ENCODE data around the gene CLDN20. TPM values are rescaled to one million over a fixed set of nuclear protein-coding genes. Genes with fewer than 3 reads are reported as not detected.

Gene CLDN20
- total RNA-seq, 2 donors from 2014 or later, result not detected

DNA sequence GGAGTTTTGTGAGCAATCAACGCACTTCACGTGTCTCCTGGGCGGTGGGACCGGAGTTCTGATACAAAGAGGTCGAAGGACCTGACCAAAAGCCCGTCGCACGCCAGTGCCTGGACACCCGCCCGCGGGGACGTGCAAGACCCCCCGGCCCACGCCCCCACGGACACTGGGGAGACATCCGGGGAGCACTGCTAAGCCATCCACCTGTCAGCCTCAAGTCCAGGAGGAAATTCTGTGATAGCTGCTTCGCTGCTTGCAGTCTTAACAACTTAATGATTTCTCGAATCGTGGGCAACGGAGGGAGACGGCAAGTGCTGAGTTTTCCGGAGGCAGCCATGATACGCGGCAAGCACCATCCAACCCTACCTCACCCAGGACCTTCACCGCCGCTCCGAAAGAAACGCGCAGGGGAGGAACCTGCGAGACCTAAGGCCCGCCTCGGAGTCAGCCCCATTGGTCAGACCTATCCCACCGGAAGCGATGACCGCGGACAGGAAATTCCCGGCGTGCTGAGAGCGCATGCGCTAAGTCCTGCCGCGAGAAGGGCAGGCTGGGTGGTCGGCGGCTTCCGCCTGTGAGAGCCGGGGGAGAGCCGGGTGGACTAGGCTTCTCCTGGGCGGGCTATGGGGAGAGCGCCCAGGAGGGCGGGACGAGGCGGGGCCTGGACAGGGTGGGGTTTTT lies 50.4 kb downstream of the CLDN20 start, which contains the start of gene TFB1M:
TSS of gene TFB1M (minus strand) at position 393 of the 681 bp plus-strand sequence. CDS start at position 337, 56 bp downstream.
- DNase-seq (ENCODE audit: low spot score), result peak; percentile 93
- peak; percentile 92 for ATAC-seq (ENCODE audit: insufficient number of reproducible peaks, low FRiP score, low read depth)
- peaks cover under 1% of the 10 kb centered on the region for H3K36me3 ChIP-seq
- peak within 1 kb of the TSS; percentile 72 for H3K27ac ChIP-seq
- TF ChIP-seq CTCF (IDR thresholded peaks at IDR 0.05), result no peak
- H3K4me3 ChIP-seq, result peak within 1 kb of the TSS; percentile 89
- no peaks in the 10 kb centered on the region for H3K9me3 ChIP-seq
- no peaks in the 10 kb centered on the region for H3K27me3 ChIP-seq (replicated peaks; ENCODE audit: insufficient read depth)
- H3K4me1 ChIP-seq (ENCODE audit: control insufficient read depth in 1 of 2, low read depth in 2 of 2), result peaks cover 0 to 10% of the 10 kb centered on the region in 2 donors

- DNase-seq (ENCODE audit: low spot score) (peak; percentile 21), ATAC-seq (ENCODE audit: insufficient number of reproducible peaks, low FRiP score, low read depth) (peak; percentile 26)
- TF ChIP-seq CTCF (IDR thresholded peaks at IDR 0.05), result no peak
- H3K9me3 ChIP-seq, result no peaks in the 10 kb centered on the region
- peak overlapping the region; percentile 89 for H3K4me3 ChIP-seq
- peak overlapping the region; percentile 72 for H3K27ac ChIP-seq
- H3K27me3 ChIP-seq (replicated peaks; ENCODE audit: insufficient read depth), result no peaks in the 10 kb centered on the region
- no peaks in the 10 kb centered on the region for H3K36me3 ChIP-seq
- peaks cover 0 to 6% of the 10 kb centered on the region in 2 donors for H3K4me1 ChIP-seq (ENCODE audit: control insufficient read depth in 1 of 2, low read depth in 2 of 2)
Observed at GRCh38 chr6:155314773-155315515, 51.1 kb downstream of the CLDN20 start.

DNA sequence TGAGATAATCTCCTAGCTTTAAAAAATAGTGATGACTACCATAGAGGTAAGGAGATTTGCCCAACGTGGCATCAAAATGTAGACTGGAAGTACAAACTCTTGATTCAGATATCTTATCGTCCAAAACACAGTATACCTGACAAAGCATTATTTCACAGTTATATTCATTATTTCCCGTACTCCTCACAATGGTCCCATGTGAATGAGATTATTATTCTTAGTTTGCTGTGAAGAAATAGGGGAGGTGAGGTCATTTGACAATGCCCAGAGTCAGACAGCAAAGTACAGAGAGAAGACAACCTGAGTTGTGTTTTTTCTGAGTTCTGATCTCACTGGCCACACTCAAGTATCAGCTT lies 51.7 kb downstream of the CLDN20 start:
- H3K27ac ChIP-seq, result peak overlapping the region in 1 of 2 donors; percentile 72
- no peaks in the 10 kb centered on the region for H3K27me3 ChIP-seq (replicated peaks; ENCODE audit: insufficient read depth)
- no peak for TF ChIP-seq CTCF (IDR thresholded peaks at IDR 0.05)

DNA sequence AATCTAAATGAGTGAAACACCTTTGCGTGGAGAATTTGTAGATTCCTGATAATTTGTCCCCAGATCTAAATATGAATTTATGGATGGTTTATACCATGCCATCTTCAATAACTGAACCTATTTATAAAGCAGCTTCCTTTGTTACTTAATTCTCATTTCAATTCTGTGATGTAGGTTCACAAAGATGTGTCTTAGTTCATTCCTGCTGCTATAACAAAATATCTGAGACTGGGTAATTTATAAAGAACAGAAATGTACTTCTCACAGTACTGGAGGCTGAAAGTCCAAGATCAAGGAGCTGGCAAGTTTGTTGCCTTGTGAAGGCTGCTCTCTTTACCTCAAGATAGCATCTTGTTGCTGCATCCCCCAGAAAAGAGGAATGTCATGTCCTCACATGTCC lies 52.6 kb downstream of the CLDN20 start:
- no peaks in the 10 kb centered on the region for H3K36me3 ChIP-seq
- H3K9me3 ChIP-seq, result no peaks in the 10 kb centered on the region
- peaks cover 0 to 6% of the 10 kb centered on the region in 2 donors for H3K4me1 ChIP-seq (ENCODE audit: control insufficient read depth in 1 of 2, low read depth in 2 of 2)
- ATAC-seq (ENCODE audit: insufficient number of reproducible peaks, low FRiP score, low read depth) (no peak), DNase-seq (ENCODE audit: low spot score) (no peak)
- no peak overlapping the region for H3K4me3 ChIP-seq
- no peak overlapping the region for H3K27ac ChIP-seq
- no peak for TF ChIP-seq CTCF (IDR thresholded peaks at IDR 0.05)
- H3K27me3 ChIP-seq (replicated peaks; ENCODE audit: insufficient read depth), result no peaks in the 10 kb centered on the region

More for the DNA sequence above, 51.7 kb downstream of the CLDN20 start:
- ATAC-seq (ENCODE audit: insufficient number of reproducible peaks, low FRiP score, low read depth) (peak; percentile 8), DNase-seq (ENCODE audit: low spot score) (no peak)
- Histone ChIP-seq H3K9me3 (no peaks in the 10 kb centered on the region), H3K36me3 (no peaks in the 10 kb centered on the region), H3K4me1 (ENCODE audit: control insufficient read depth in 1 of 2, low read depth in 2 of 2) (peaks cover 0 to 6% of the 10 kb centered on the region in 2 donors), H3K4me3 (peak overlapping the region; percentile 89)

DNA sequence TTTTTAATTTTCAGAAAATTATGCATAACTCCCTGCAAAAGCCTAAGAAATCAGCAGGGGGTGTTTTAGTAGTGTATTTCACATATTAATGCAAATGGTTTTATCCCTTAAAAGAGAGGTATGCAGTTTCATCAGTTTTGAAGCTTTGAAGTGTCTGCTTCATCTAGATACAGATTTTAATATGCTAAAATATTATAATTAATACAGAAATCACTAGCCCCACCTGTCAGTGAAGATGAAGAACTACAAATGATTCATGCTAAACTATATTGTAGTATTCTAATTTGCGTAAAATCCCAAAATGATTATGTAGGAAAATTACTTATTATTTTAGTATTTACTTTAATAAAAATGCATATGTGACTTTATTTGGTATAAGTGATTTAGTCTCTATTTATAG lies 53.4 kb downstream of the CLDN20 start:
- peak; percentile 22 for TF ChIP-seq CTCF (IDR thresholded peaks at IDR 0.05)
- no peaks in the 10 kb centered on the region for H3K27me3 ChIP-seq (replicated peaks; ENCODE audit: insufficient read depth)
- no peak for DNase-seq (ENCODE audit: low spot score)
- H3K9me3 ChIP-seq, result no peaks in the 10 kb centered on the region
- ATAC-seq (ENCODE audit: insufficient number of reproducible peaks, low FRiP score, low read depth), result no peak
- H3K27ac ChIP-seq, result no peak overlapping the region
- H3K4me1 ChIP-seq (ENCODE audit: control insufficient read depth in 1 of 2, low read depth in 2 of 2), result peaks cover 0 to 6% of the 10 kb centered on the region in 2 donors
- H3K36me3 ChIP-seq, result no peaks in the 10 kb centered on the region
- H3K4me3 ChIP-seq, result no peak overlapping the region

All from thoracic aorta (tissue), 2 donors.